ENCODE results near the gene FLOT2.

The FLOT2 gene

GRCh38 chr17:28885951-28886350 is 11.6 kb downstream of the FLOT2 start:
- intact Hi-C loops (cut with DNase I; ENCODE audit: low total_unique reads): no loop called here

DNA sequence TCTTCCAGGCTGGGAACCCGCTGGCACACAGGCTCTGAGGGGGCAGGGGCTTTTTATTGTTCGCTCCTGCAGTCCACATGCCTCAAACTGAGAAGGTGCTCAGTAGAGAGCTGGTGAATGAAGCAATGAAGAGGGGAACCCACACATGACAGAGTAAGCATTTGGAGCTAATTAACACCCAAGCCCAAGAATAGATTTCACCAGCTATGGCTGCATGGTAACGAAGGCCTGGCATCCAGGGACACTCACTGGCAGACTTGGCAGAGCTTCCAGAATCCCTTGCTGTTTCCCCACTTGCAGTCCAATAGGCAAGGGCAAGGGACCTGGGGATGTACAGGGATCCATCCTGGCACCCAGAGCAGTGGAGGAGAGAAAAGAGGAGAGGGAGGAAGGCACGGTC is 12.2 kb downstream of the FLOT2 start:
- H3K27me3 ChIP-seq: no peaks in the 10 kb centered on the region
- peaks cover 0 to 5% (median 0%) of the 10 kb centered on the region in 4 donors for H3K4me1 ChIP-seq
- no peak overlapping the region for H3K27ac ChIP-seq
- intact Hi-C loops (cut with DNase I; ENCODE audit: low total_unique reads): no loop called here
- H3K36me3 ChIP-seq: peaks cover 58 to 78% (median 74%) of the 10 kb centered on the region in 3 donors
- no peak for DNase-seq
- TF ChIP-seq CTCF (IDR thresholded peaks at IDR 0.05): no peak
- no peak overlapping the region for H3K4me3 ChIP-seq
- no peaks in the 10 kb centered on the region for H3K9me3 ChIP-seq

More at GRCh38 chr17:28885951-28886350, 11.6 kb downstream of the FLOT2 start:
- no peak overlapping the region for H3K27ac ChIP-seq
- DNase-seq: no peak
- H3K27me3 ChIP-seq: no peaks in the 10 kb centered on the region
- H3K4me1 ChIP-seq: peaks cover 0 to 5% (median under 1%) of the 10 kb centered on the region in 4 donors
- H3K9me3 ChIP-seq: no peaks in the 10 kb centered on the region
- no peak overlapping the region for H3K4me3 ChIP-seq
- TF ChIP-seq CTCF (IDR thresholded peaks at IDR 0.05): no peak
- peaks cover 52 to 76% (median 68%) of the 10 kb centered on the region in 3 donors for H3K36me3 ChIP-seq

DNA sequence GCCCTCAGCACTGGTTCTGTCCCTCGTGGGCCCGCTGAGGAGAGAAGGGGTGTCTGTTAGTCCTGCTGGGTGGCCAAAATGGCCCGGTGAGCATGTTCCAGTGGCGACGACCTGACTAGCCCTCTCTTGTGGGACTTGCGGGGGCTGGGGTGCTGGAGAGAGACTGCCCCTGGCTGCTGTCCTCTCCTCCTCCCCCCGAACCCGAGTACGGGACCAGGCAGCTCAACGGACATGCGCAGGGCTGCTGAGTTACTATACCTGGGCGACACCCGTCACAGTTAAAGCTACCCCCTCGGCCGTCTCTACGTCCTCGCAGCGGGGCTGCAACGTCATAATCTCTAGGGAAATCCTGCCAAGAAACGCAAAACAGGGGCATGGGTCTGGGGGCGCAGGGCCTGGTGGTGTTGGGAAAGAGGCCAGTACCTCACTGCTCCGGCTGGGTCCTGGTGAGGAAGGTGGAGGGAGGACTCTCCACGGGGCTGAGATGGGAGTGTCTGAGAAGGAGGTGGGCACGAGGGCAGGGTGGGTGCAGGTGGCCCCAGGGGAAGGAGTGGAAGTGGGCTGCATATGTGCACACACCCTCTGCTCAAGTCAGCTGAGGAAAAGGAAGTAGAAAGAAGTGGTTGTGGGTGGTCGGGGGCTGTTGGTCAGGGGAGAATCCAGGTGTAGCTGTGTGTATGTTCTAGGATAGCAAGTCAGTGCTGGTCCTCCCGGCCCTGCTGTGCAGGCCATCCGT is 13.4 kb downstream of the FLOT2 start:
- TF ChIP-seq CTCF (IDR thresholded peaks at IDR 0.05): no peak
- H3K4me3 ChIP-seq: no peak overlapping the region
- no peak for DNase-seq
- no peak overlapping the region for H3K27ac ChIP-seq
- H3K4me1 ChIP-seq: no peaks in the 10 kb centered on the region
- peaks cover 70 to 90% (median 86%) of the 10 kb centered on the region in 3 donors for H3K36me3 ChIP-seq
- H3K27me3 ChIP-seq: no peaks in the 10 kb centered on the region
- no peaks in the 10 kb centered on the region for H3K9me3 ChIP-seq
- intact Hi-C loops (cut with DNase I; ENCODE audit: low total_unique reads): no loop called here

- Histone ChIP-seq H3K9me3 (no peaks in the 10 kb centered on the region), H3K27ac (no peak overlapping the region), H3K4me3 (no peak overlapping the region), H3K27me3 (no peaks in the 10 kb centered on the region), H3K4me1 (no peaks in the 10 kb centered on the region), H3K36me3 (peaks cover 76 to 98% (median 90%) of the 10 kb centered on the region in 3 donors)
- no peak for DNase-seq
- intact Hi-C loops (cut with DNase I; ENCODE audit: low total_unique reads): no loop called here
- TF ChIP-seq CTCF (IDR thresholded peaks at IDR 0.05): no peak
Measured at GRCh38 chr17:28882154-28882895, 15.2 kb downstream of the FLOT2 start.

DNA sequence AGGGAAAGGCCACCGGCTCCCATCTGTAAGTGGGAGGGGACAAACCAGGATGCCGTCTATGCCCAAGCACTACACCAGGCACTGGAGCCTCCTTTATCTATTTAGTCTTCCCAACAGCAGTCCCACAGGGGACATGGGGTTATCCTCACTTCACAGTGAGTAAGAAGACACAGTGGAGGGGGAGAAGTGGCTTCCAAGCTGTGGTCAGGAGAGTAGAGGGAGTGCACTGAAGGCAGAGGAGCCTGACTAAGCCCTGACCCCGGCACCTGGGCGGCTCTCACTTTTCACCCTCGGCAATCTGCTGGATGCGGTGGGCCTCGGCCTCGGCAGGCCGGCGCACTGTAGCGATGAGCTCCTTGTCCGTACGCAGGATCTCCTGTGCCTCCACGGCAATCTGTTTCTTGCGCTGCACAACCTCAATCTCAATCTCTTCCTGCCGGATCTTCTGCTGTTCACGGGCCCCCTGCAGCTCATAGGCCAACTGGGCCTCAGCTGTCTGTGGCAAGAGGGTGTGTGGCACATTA is 15.9 kb downstream of the FLOT2 start:
- no peak overlapping the region for H3K27ac ChIP-seq
- TF ChIP-seq CTCF (IDR thresholded peaks at IDR 0.05): no peak
- no peaks in the 10 kb centered on the region for H3K9me3 ChIP-seq
- H3K4me3 ChIP-seq: no peak overlapping the region
- peaks cover 73 to 91% (median 84%) of the 10 kb centered on the region in 3 donors for H3K36me3 ChIP-seq
- H3K27me3 ChIP-seq: no peaks in the 10 kb centered on the region
- H3K4me1 ChIP-seq: no peaks in the 10 kb centered on the region
- intact Hi-C loops (cut with DNase I; ENCODE audit: low total_unique reads): no loop called here
- no peak for DNase-seq

Data from tibial artery (tissue), 4 donors.